ENCODE data around the gene HHAT.

DNA sequence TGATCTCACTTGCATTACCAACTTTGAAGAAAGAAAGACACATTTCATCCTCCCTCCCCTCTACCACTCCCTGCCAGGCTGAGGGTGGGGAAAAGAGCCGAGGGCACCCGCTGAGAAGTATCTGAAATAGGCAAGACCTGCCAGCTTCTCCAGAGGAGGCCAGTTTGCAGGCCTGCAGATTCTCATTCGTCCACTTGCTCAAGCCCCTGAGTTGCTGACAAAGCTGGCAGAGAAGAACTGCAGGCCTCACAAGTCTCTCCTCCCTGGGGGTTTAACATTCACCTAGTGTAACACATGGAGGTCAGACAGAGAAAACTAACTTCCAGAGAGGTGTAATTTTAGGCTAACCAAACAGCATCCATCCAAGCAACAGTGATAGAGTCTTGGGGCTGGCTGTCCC, 376.4 kb downstream of the HHAT start:
- TF ChIP-seq CTCF (IDR thresholded peaks at IDR 0.05; ENCODE audit: borderline replicate concordance, extremely low read depth, low read length, poor library complexity, severe bottlenecking): no peak
- TF ChIP-seq EZH2 (IDR thresholded peaks at IDR 0.05; ENCODE audit: borderline replicate concordance, low read depth, low read length, severe bottlenecking): no peak
